Upper lobe of right lung (tissue), 1 donor: ENCODE measurements around the gene ANXA2. TPM values are rescaled to one million over a fixed set of nuclear protein-coding genes. Genes with fewer than 3 reads are reported as not detected.

ENCODE experiments used
- ATAC-seq: fragments of 200-7000 bp; cut with Tn5 transposase; one replicate; pipeline ENCODE4 v1.9.1; 2020; ENCODE audit warnings: mild to moderate bottlenecking, moderate library complexity
- DNase-seq: peaks from one replicate; pipeline ENCODE4 v3.0.0-alpha.2; 2020
- H3K27ac ChIP-seq: fragments of 200-600 bp; one replicate; pipeline ENCODE4 v1.8.0; 2022
- H3K27me3 ChIP-seq: fragments of 200-600 bp; one replicate; pipeline ENCODE4 v1.8.0; 2022; ENCODE audit warnings: mild to moderate bottlenecking
- H3K36me3 ChIP-seq: fragments of 200-600 bp; one replicate; pipeline ENCODE4 v1.8.0; 2022
- H3K4me1 ChIP-seq: fragments of 200-600 bp; one replicate; pipeline ENCODE4 v1.8.0; 2022
- H3K4me3 ChIP-seq: fragments of 200-600 bp; one replicate; pipeline ENCODE4 v1.8.0; 2022; ENCODE audit warnings: mild to moderate bottlenecking
- H3K9me3 ChIP-seq: fragments of 200-600 bp; one replicate; pipeline ENCODE4 v1.8.0; 2022
- CTCF ChIP-seq: fragments of 200-600 bp; IDR thresholded peaks from one replicate; pipeline ENCODE4 v1.8.0; 2022; ENCODE audit warnings: antibody characterized with exemption
- intact Hi-C: fragments of 100-400 bp; cut with DNase I; formaldehyde crosslinking; loops from one replicate; pipeline ENCODE4 v1.11.0; 2022
- total RNA-seq: library from RNA; stranded (reverse); fragmentation: NEBNext Ultra II Directional; extraction: Animal tissue kit (Norgen Biotek cat#: 25700); gene quantifications from one replicate; pipeline ENCODE4 v1.2.1, GENCODE V29; 2021
- donor health status: DM: no; HTN: yes; CAD: no; lungs with severe emphysema.

Gene ANXA2
- total RNA-seq, 1 donor from 2014 or later, result 818 TPM

- Histone ChIP-seq H3K9me3 (no peaks in the 10 kb centered on the region), H3K36me3 (no peaks in the 10 kb centered on the region), H3K4me1 (no peaks in the 10 kb centered on the region), H3K27me3 (peaks cover 40% of the 10 kb centered on the region), H3K4me3 (no peak overlapping the region), H3K27ac (no peak overlapping the region)
- ATAC-seq (no peak), DNase-seq (no peak)
- intact Hi-C loops, result no loop called here
- no peak for TF ChIP-seq CTCF
Observed at GRCh38 chr15:60325905-60326304, 71.9 kb downstream of the ANXA2 start.

- Histone ChIP-seq H3K9me3 (no peaks in the 10 kb centered on the region), H3K4me3 (no peak overlapping the region), H3K4me1 (no peaks in the 10 kb centered on the region), H3K27ac (no peak overlapping the region), H3K27me3 (peaks cover 40% of the 10 kb centered on the region), H3K36me3 (no peaks in the 10 kb centered on the region)
- DNase-seq, result no peak
- intact Hi-C loops, result no loop called here
- no peak for ATAC-seq
- no peak for TF ChIP-seq CTCF
Observed at GRCh38 chr15:60324706-60325438, 72.9 kb downstream of the ANXA2 start.

GRCh38 chr15:60323322-60323721, 74.5 kb downstream of the ANXA2 start:
- H3K27me3 ChIP-seq, result peaks cover 35% of the 10 kb centered on the region
- no peak for TF ChIP-seq CTCF
- no peaks in the 10 kb centered on the region for H3K4me1 ChIP-seq
- H3K27ac ChIP-seq, result no peak overlapping the region
- no peak for ATAC-seq
- H3K9me3 ChIP-seq, result no peaks in the 10 kb centered on the region
- intact Hi-C loops, result no loop called here
- no peaks in the 10 kb centered on the region for H3K36me3 ChIP-seq
- no peak for DNase-seq
- no peak overlapping the region for H3K4me3 ChIP-seq

GRCh38 chr15:60320365-60320764, 77.4 kb downstream of the ANXA2 start:
- no peak overlapping the region for H3K4me3 ChIP-seq
- ATAC-seq (no peak), DNase-seq (no peak)
- TF ChIP-seq CTCF, result no peak
- intact Hi-C loops, result no loop called here
- no peaks in the 10 kb centered on the region for H3K9me3 ChIP-seq
- no peak overlapping the region for H3K27ac ChIP-seq
- H3K36me3 ChIP-seq, result no peaks in the 10 kb centered on the region
- no peaks in the 10 kb centered on the region for H3K4me1 ChIP-seq
- H3K27me3 ChIP-seq, result peaks cover 9% of the 10 kb centered on the region

GRCh38 chr15:60318216-60318867, 79.4 kb downstream of the ANXA2 start:
- intact Hi-C loops, result no loop called here
- DNase-seq, result no peak
- H3K4me3 ChIP-seq, result no peak overlapping the region
- no peaks in the 10 kb centered on the region for H3K36me3 ChIP-seq
- no peaks in the 10 kb centered on the region for H3K9me3 ChIP-seq
- no peaks in the 10 kb centered on the region for H3K4me1 ChIP-seq
- ATAC-seq, result no peak
- no peak overlapping the region for H3K27ac ChIP-seq
- no peaks in the 10 kb centered on the region for H3K27me3 ChIP-seq
- TF ChIP-seq CTCF, result no peak
